ENCODE results near the gene RNASE3. TPM values are rescaled to one million over a fixed set of nuclear protein-coding genes. Genes with fewer than 3 reads are reported as not detected.
A peak's percentile ranks its signal among the peaks of the same experiment; 100 is the strongest.
"Not testable (repeated sequence)": the region's sequence is repeated elsewhere in the genome, so short reads cannot be mapped to it uniquely, and the experiment has no call there.

The RNASE3 gene
- polyA plus RNA-seq, 1 donor from 2014 or later: not detected

DNA sequence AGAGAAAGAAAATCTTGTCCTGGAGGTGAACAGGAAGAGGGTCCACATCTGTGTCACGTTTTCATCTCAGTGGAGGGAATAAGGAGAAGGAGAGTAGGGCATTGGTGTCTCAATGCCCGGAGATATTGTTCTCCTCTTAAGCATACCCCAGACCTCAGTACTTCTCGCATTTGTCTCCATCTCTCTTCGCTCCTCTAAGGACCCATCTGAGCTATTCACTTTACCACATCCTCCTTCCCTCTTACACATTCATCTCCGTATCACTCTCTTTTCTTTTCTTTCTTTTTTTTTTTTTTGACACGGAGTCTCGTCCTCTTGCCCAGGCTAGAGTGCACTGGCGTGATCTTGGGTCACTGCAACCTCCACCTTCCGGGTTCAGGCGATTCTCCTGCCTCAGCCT, 8.4 kb upstream of the RNASE3 start:
- H3K27ac Mint-ChIP-seq, H3K36me3 Mint-ChIP-seq, H3K9me3 Mint-ChIP-seq, H3K27me3 Mint-ChIP-seq, H3K4me3 Mint-ChIP-seq: not testable (repeated sequence)
- peaks cover 2 to 11% (median 3%) of the 10 kb centered on the region in 3 donors for H3K4me1 Mint-ChIP-seq

DNA sequence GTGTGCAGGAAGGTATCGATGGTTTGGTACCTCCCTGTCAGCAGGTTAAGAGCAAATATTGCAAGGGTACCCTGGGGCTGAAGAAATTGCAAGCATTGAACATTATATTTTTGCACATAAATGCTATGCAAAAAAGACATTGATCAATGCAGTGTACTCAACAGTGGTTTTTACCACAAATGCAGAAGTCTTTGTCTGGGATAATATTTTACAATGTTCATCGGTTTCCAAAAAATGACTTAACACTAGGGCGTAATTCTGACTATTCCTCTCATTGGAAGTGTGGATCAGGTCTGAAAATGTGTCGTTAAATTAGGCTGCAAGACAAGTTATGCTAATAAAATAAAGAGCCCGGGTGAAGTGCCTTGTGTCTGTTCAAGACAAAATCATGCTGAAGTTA, 2.8 kb upstream of the RNASE3 start:
- peaks cover 15% of the 10 kb centered on the region for H3K27me3 Mint-ChIP-seq
- H3K36me3 Mint-ChIP-seq, H3K27ac Mint-ChIP-seq, H3K4me3 Mint-ChIP-seq, H3K9me3 Mint-ChIP-seq, H3K4me1 Mint-ChIP-seq: not testable (repeated sequence)

DNA sequence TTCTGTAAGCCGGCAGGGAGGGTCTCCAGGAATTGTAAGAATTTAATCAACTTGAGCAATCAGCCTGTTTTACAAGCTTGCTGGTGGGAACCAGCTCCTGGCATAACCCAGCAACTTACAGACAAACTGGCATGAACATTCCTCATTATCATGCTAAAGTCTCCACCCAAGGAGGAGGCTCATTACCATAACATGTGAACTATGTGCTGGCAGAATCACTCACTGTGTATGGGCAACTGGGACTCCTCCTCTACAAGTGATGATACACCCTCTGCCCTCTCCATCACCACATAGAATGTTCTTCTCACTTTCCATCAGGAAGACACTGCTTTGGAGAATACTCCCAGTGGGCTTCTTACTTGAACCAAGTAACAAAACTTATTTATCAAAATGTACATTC, 4.1 kb downstream of the RNASE3 start:
- not testable (repeated sequence) for H3K4me3 Mint-ChIP-seq, H3K36me3 Mint-ChIP-seq, H3K4me1 Mint-ChIP-seq, H3K27ac Mint-ChIP-seq, H3K9me3 Mint-ChIP-seq
- H3K27me3 Mint-ChIP-seq: peaks cover 22% of the 10 kb centered on the region

DNA sequence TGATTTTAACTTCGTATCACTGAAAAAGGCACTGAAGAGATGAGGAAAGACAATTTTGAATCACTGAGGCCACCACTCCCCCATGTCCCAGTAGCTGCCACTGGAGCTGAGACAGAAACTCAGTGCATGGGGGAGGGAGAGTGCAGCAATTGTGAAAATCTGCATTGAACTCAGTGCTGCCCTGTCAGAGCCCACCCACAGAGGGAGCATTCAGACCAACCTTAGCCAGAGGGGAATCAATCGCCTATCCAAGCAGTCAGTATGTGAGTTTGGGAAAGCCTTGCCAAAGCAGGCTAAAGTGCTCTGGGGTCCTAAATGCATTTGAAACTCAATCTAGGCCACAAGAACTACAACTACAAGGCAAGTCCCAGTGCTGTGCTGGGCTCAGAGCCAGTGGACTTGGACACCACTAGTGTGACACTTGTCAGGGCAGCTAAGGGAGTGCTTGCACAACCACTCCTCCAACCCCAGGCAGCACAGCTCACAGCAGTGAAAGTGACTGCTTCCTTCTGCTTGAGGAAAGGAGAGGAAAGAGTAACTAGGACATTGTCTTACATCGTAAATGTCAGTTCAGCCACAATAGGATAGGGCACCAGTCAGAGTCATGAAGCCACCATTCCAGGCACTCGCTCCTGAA, 13.3 kb downstream of the RNASE3 start:
- no peaks in the 10 kb centered on the region for H3K4me1 Mint-ChIP-seq
- no peaks in the 10 kb centered on the region for H3K36me3 Mint-ChIP-seq
- peak overlapping the region in 1 of 4 donors; percentile 6 for H3K4me3 Mint-ChIP-seq
- peaks cover 14% of the 10 kb centered on the region for H3K27me3 Mint-ChIP-seq
- H3K27ac Mint-ChIP-seq: no peak overlapping the region
- H3K9me3 Mint-ChIP-seq: peaks cover 0 to 3% (median 2%) of the 10 kb centered on the region in 3 donors

DNA sequence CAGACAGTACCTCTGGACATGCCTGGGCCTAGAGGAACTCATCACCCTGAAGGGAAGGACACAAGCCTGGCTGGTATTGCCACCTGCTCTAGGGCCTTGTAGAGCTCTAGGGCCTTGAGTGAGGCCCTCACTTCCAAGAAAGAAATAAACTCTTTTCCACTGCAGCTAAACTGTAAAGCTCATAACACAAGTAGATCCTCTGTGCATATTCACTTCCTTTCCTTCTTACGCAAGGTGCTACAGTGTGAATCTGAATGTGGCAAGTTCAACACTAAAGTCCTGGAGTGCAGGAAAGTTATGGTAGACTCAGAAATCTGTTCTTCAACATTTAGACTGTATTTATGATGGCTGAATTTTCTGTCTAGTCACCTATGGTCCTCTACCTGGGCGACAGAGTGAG, 14.5 kb downstream of the RNASE3 start:
- H3K4me1 Mint-ChIP-seq: no peaks in the 10 kb centered on the region
- no peak overlapping the region for H3K27ac Mint-ChIP-seq
- peaks cover 12% of the 10 kb centered on the region for H3K27me3 Mint-ChIP-seq
- H3K9me3 Mint-ChIP-seq: no peaks in the 10 kb centered on the region
- peaks cover 3% of the 10 kb centered on the region for H3K36me3 Mint-ChIP-seq
- H3K4me3 Mint-ChIP-seq: no peak overlapping the region

DNA sequence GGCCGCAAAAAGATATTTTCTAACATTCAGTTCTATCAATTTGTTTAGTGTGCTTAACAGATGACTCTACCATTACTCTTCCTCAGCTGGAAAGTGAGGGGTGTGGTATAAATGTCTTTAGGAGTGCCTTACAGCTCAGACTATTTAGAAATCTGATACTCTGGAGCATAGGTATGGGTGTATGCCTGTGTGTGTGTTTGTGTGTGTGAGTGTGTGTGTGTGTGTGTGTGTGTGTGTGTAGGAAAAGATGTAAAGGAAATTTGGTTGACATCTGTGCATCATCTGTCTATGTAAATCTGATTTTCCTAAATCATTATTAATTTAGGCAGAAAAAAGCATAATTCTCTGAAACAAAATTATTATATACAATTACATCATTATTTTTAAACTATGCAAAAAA, 16.0 kb downstream of the RNASE3 start:
- H3K4me1 Mint-ChIP-seq: no peaks in the 10 kb centered on the region
- H3K36me3 Mint-ChIP-seq: peaks cover 3% of the 10 kb centered on the region
- H3K4me3 Mint-ChIP-seq: no peak overlapping the region
- H3K9me3 Mint-ChIP-seq: peaks cover 0 to 2% (median 0%) of the 10 kb centered on the region in 3 donors
- H3K27me3 Mint-ChIP-seq: peaks cover 13% of the 10 kb centered on the region
- H3K27ac Mint-ChIP-seq: no peak overlapping the region

DNA sequence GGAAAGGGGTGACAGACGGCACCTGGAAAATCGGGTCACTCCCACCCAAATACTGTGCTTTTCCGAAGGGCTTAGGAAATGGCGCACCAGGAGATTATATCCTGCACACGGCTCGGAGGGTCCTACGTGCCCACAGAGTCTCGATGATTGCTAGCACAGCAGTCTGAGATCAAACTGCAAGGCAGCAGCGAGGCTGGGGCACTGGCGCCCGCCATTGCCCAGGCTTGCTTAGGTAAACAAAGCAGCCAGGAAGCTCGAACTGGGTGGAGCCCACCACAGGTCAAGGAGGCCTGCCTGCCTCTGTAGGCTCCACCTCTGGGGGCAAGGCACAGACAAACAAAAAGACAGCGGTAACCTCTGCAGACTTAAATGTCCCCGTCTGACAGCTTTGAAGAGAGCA, 19.6 kb downstream of the RNASE3 start:
- H3K4me3 Mint-ChIP-seq, H3K36me3 Mint-ChIP-seq, H3K4me1 Mint-ChIP-seq, H3K27ac Mint-ChIP-seq, H3K9me3 Mint-ChIP-seq: not testable (repeated sequence)
- peaks cover 15% of the 10 kb centered on the region for H3K27me3 Mint-ChIP-seq

DNA sequence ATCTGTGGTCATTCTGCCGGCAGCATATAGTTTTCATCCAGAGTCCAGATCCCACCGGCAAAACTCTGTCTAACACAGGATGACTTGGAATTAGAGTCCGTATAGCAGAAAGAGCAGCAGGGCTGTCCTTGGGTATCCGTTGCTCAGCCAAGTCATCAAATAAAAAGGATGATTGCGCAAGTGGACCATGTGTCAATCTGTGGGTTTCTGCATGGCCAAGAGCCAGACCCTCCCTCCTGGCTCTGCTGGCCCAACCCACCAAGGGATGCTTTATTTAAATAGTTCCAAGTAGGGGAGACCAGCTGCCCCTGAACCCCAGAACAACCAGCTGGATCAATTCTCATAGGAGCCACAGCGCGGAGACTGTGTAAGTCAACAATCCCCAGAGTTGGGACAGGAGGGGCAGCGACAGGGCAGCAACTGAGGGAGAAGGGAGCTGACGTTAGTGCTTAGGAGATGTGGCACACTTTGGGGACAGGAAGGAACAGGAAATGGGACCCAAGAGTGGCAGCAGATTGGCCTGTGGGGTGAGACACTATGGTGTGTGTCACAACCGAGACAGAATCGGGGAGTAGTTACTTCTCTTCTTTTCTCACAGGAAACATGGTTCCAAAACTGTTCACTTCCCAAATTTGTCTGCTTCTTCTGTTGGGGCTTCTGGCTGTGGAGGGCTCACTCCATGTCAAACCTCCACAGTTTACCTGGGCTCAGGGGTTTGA, 28.0 kb downstream of the RNASE3 start:
- peaks cover 20% of the 10 kb centered on the region for H3K27me3 Mint-ChIP-seq
- H3K27ac Mint-ChIP-seq, H3K9me3 Mint-ChIP-seq, H3K4me1 Mint-ChIP-seq, H3K4me3 Mint-ChIP-seq, H3K36me3 Mint-ChIP-seq: not testable (repeated sequence)

DNA sequence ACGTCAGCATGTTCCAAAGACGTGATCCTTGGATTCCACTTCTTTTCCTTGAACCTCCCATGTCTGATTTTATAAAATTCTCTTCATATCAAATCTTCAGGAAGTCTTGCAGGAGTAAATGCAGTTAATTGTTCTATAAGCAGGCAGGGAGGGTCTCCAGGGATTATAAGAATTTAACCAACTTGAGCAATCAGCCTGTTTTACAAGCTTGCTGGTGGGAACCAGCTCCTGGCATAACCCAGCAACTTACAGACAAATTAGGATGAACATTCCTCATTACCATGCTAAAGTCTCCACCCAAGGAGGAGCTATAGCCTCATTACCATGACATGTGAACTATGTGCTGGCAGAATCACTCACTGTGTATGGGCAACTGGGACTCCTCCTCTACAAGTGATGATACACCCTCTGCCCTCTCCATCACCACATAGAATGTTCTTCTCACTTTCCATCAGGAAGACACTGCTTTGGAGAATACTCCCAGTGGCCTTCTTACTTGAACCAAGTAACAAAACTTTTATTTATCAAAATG, 32.6 kb downstream of the RNASE3 start:
- H3K27me3 Mint-ChIP-seq: peaks cover 20% of the 10 kb centered on the region
- H3K4me1 Mint-ChIP-seq, H3K36me3 Mint-ChIP-seq, H3K27ac Mint-ChIP-seq, H3K4me3 Mint-ChIP-seq: not testable (repeated sequence)
- peaks cover 3 to 16% (median 11%) of the 10 kb centered on the region in 3 donors for H3K9me3 Mint-ChIP-seq

DNA sequence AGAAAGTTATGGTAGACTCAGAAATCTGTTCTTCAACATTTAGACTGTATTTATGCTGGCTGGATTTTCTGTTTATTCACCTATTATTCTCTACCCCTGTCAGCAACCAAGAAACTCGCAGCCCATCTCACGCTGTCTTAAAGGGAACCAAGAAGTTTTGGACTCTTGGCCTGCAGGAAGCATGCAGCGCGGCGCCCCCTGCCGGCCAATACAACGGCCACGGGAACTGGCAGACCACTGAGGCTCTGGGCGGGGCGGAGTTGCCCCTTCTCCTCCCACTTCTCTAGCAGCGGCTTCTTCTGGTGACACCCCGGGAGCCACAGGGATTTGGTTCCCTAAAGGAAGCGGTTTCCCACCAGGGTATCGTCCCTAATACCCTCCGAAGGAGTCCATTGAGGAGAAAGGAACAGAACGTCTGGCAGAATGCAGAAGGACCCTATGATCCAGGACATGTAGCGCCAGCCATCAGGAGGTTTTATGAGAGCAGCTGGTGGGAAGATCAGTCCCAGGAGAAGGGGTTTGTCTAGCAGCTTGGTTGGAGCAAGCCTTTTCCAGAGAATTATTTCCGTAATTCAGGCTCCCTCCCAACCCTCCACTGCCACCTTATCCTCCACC, 43.1 kb downstream of the RNASE3 start:
- Mint-ChIP-seq H3K9me3 (peaks cover 0 to 2% (median 0%) of the 10 kb centered on the region in 3 donors), H3K4me3 (no peak overlapping the region), H3K27ac (no peak overlapping the region), H3K36me3 (no peaks in the 10 kb centered on the region), H3K27me3 (peaks cover 2% of the 10 kb centered on the region), H3K4me1 (peaks cover 7 to 11% (median 8%) of the 10 kb centered on the region in 3 donors)

DNA sequence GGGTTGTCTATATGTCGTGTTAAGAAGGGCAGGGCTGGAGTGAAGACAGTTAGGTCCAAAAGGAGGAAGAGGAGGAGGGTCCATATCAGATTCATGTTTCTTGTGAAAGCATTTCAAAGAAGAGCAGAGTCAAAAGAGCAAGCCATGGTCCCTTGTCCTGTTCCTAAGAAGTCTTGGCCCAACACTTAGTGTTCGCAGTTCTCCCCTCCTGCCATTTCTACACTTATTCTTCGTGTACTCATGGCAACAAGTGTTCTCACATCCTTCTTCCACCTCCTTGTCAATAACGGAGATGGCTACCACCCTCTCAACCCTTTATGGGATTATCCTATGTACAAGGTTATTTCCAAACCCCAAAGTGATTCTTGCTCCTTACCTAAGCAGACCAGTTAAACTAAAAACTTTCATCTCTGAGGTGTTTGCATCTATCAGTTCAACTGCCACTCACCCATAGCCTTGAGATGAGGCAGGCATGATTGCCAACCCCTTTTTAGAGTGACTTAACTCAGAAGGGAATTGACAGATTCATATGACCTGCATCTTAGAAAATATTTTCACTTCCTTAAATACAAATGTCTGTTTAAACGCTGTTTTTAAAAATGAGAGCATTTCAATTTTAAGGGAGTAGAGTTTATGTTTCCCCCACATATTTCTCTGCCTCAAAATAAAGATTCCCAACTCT, 44.3 kb downstream of the RNASE3 start:
- peaks cover 7 to 11% (median 8%) of the 10 kb centered on the region in 3 donors for H3K4me1 Mint-ChIP-seq
- no peak overlapping the region for H3K27ac Mint-ChIP-seq
- peaks cover 2% of the 10 kb centered on the region for H3K27me3 Mint-ChIP-seq
- no peaks in the 10 kb centered on the region for H3K36me3 Mint-ChIP-seq
- H3K4me3 Mint-ChIP-seq: no peak overlapping the region
- peaks cover 0 to 2% (median 0%) of the 10 kb centered on the region in 3 donors for H3K9me3 Mint-ChIP-seq

Other genes starting within 250 kb of the RNASE3 start
- gene OR6S1, start 249.7 kb upstream of the RNASE3 start, polyA plus RNA-seq: not detected
- gene RNASE4, start 206.8 kb upstream of the RNASE3 start, polyA plus RNA-seq: 9.0 TPM
- gene ANG, start 202.6 kb upstream of the RNASE3 start, polyA plus RNA-seq: 9.9 TPM
- gene EDDM3A, start 145.5 kb upstream of the RNASE3 start, polyA plus RNA-seq: not detected
- not detected for gene EDDM3B, start 123.0 kb upstream of the RNASE3 start, polyA plus RNA-seq
- gene RNASE6, start 110.1 kb upstream of the RNASE3 start, polyA plus RNA-seq: 84.5 TPM
- gene RNASE1, start 88.5 kb upstream of the RNASE3 start, polyA plus RNA-seq: not detected
- gene RNASE2, start 64.1 kb downstream of the RNASE3 start, polyA plus RNA-seq: 0.45 TPM
- 40.6 TPM for gene METTL17, start 98.6 kb downstream of the RNASE3 start, polyA plus RNA-seq
- gene SLC39A2, start 107.9 kb downstream of the RNASE3 start, polyA plus RNA-seq: not detected
- 4.9 TPM for gene NDRG2, start 133.7 kb downstream of the RNASE3 start, polyA plus RNA-seq
- gene TPPP2, start 138.8 kb downstream of the RNASE3 start, polyA plus RNA-seq: not detected
- not detected for gene RNASE13, start 143.4 kb downstream of the RNASE3 start, polyA plus RNA-seq
- not detected for gene RNASE7, start 151.0 kb downstream of the RNASE3 start, polyA plus RNA-seq
- not detected for gene RNASE8, start 166.4 kb downstream of the RNASE3 start, polyA plus RNA-seq
- not detected for gene ARHGEF40, start 178.9 kb downstream of the RNASE3 start, polyA plus RNA-seq
- gene ZNF219, start 207.3 kb downstream of the RNASE3 start, polyA plus RNA-seq: 1.0 TPM
- gene TMEM253, start 209.7 kb downstream of the RNASE3 start, polyA plus RNA-seq: not detected